Esophagus squamous epithelium (tissue), 5 donors: Measurements from ENCODE around the gene MINDY3. TPM values are rescaled to one million over a fixed set of nuclear protein-coding genes. Genes with fewer than 3 reads are reported as not detected.

Source experiments
- DNase-seq: peaks from one replicate; lab custom pipeline; 2025; lab: John Stamatoyannopoulos, UW
- H3K27ac ChIP-seq, 4 donors: fragments of 200-600 bp; sonication (generic); one replicate each; pipeline ENCODE4 v1.5.1; 2016 to 2019; ENCODE audit warnings: mild to moderate bottlenecking in 1 of 4
- H3K27me3 ChIP-seq, 4 donors: fragments of 200-600 bp; sonication (generic); 1 replicate in 3 of 4; 2 replicates in 1 of 4; pipeline versions ENCODE4 v1.5.1 to v1.6.0; 2017 to 2021; ENCODE audit warnings: antibody characterized with exemption in 1 of 4
- H3K36me3 ChIP-seq, 3 donors: fragments of 200-600 bp; sonication (generic); one replicate each; pipeline ENCODE4 v1.5.1; 2016 to 2019
- H3K4me1 ChIP-seq, 3 donors: fragments of 200-600 bp; sonication (generic); one replicate each; pipeline ENCODE4 v1.5.1; 2017 to 2019
- H3K4me3 ChIP-seq, 4 donors: fragments of 200-600 bp; sonication (generic); 1 replicate in 3 of 4; 2 replicates in 1 of 4; pipeline ENCODE4 v1.5.1; 2016 to 2019; ENCODE audit warnings: mild to moderate bottlenecking in 2 of 4, moderate library complexity in 1 of 4
- H3K9me3 ChIP-seq, 3 donors: fragments of 200-600 bp; sonication (generic); one replicate each; pipeline ENCODE4 v1.5.1; 2016 to 2019
- CTCF ChIP-seq, 6 experiments: fragments of 450-650 bp in 4 of 6; fragments of 200-600 bp in 2 of 6; sonication (generic) in 2 of 6; IDR thresholded peaks; one replicate each; pipeline ENCODE4 v1.5.1; 2016 to 2019; ENCODE audit warnings: antibody characterized with exemption in 6 of 6, mild to moderate bottlenecking in 4 of 6, moderate library complexity in 4 of 6
- POLR2A ChIP-seq, 4 donors: fragments of 450-650 bp; IDR thresholded peaks; one replicate each; pipeline ENCODE4 v1.6.1; 2017; ENCODE audit warnings: antibody characterized with exemption in 4 of 4, mild to moderate bottlenecking in 4 of 4, moderate library complexity in 3 of 4
- WGBS, 2 donors: methylation state at CpG; one replicate each; pipeline ENCODE4 v1.1.5; 2018; 5-methylcytosine and 5-hydroxymethylcytosine counted together
- intact Hi-C: fragments of 100-400 bp; cut with DNase I; formaldehyde crosslinking; loops from one replicate; pipeline ENCODE4 v1.15.0; 2022
- total RNA-seq, 4 donors: library from RNA; depleted of rRNA; stranded (reverse); fragments of >200 nt; gene quantifications; one replicate each; pipeline ENCODE4 v1.1.0, GENCODE V29; 2016
- donor health status: DM: yes; HTN: yes; CAD: no.

MINDY3 gene
- total RNA-seq, 4 donors from 2014 or later = 9.5 to 25.0 (median 17.5) TPM

GRCh38 chr10:15821046-15821683, 39.1 kb downstream of the MINDY3 start:
- Histone ChIP-seq H3K4me1 (peaks cover 0 to 3% (median 0%) of the 10 kb centered on the region in 3 donors), H3K27me3 (no peaks in the 10 kb centered on the region), H3K4me3 (no peak overlapping the region), H3K27ac (no peak overlapping the region), H3K9me3 (no peaks in the 10 kb centered on the region), H3K36me3 (peaks cover 0 to 61% (median 0%) of the 10 kb centered on the region in 3 donors)
- DNase-seq = no peak
- intact Hi-C loops = no loop called here
- no peak for TF ChIP-seq POLR2A (IDR thresholded peaks at IDR 0.05)
- TF ChIP-seq CTCF (IDR thresholded peaks at IDR 0.05) = no peak
- WGBS, 2 donors = 62 to 79% methylated on average over 3 of the region's 3 CpGs

GRCh38 chr10:15817409-15818046, 42.8 kb downstream of the MINDY3 start:
- peaks cover 0 to 3% (median 0%) of the 10 kb centered on the region in 3 donors for H3K4me1 ChIP-seq
- WGBS, 2 donors = 43 to 55% methylated on average over 3 of the region's 3 CpGs
- TF ChIP-seq CTCF (IDR thresholded peaks at IDR 0.05) (no peak), POLR2A (IDR thresholded peaks at IDR 0.05) (no peak)
- DNase-seq = no peak
- no peaks in the 10 kb centered on the region for H3K27me3 ChIP-seq
- H3K27ac ChIP-seq = no peak overlapping the region
- no peaks in the 10 kb centered on the region for H3K9me3 ChIP-seq
- peaks cover 0 to 52% (median 0%) of the 10 kb centered on the region in 3 donors for H3K36me3 ChIP-seq
- intact Hi-C loops = no loop called here
- H3K4me3 ChIP-seq = no peak overlapping the region

GRCh38 chr10:15815242-15815885, 44.9 kb downstream of the MINDY3 start:
- Histone ChIP-seq H3K36me3 (peaks cover 0 to 30% (median 0%) of the 10 kb centered on the region in 3 donors), H3K4me1 (peaks cover 0 to 3% (median 0%) of the 10 kb centered on the region in 3 donors), H3K27ac (no peak overlapping the region), H3K27me3 (no peaks in the 10 kb centered on the region), H3K4me3 (no peak overlapping the region), H3K9me3 (no peaks in the 10 kb centered on the region)
- 75 to 79% methylated on average over 6 of the region's 6 CpGs for WGBS, 2 donors
- DNase-seq = no peak
- intact Hi-C loops = no loop called here
- TF ChIP-seq POLR2A (IDR thresholded peaks at IDR 0.05) (no peak), CTCF (IDR thresholded peaks at IDR 0.05) (no peak)

GRCh38 chr10:15814565-15814964, 45.7 kb downstream of the MINDY3 start:
- Histone ChIP-seq H3K36me3 (peaks cover 0 to 22% (median 0%) of the 10 kb centered on the region in 3 donors), H3K27me3 (no peaks in the 10 kb centered on the region), H3K4me3 (no peak overlapping the region), H3K9me3 (no peaks in the 10 kb centered on the region), H3K27ac (no peak overlapping the region), H3K4me1 (peaks cover 0 to 3% (median 0%) of the 10 kb centered on the region in 3 donors)
- no peak for DNase-seq
- TF ChIP-seq POLR2A (IDR thresholded peaks at IDR 0.05) = no peak
- TF ChIP-seq CTCF (IDR thresholded peaks at IDR 0.05) = no peak
- intact Hi-C loops = no loop called here
- 89% methylated on average over 6 of the region's 6 CpGs for WGBS, 2 donors

GRCh38 chr10:15813415-15813814, 46.9 kb downstream of the MINDY3 start:
- Histone ChIP-seq H3K4me1 (peaks cover 0 to 3% (median 0%) of the 10 kb centered on the region in 3 donors), H3K27me3 (no peaks in the 10 kb centered on the region), H3K36me3 (peaks cover 0 to 15% (median 0%) of the 10 kb centered on the region in 3 donors), H3K27ac (no peak overlapping the region), H3K4me3 (no peak overlapping the region), H3K9me3 (no peaks in the 10 kb centered on the region)
- DNase-seq = no peak
- no peak for TF ChIP-seq POLR2A (IDR thresholded peaks at IDR 0.05)
- TF ChIP-seq CTCF (IDR thresholded peaks at IDR 0.05) = no peak
- intact Hi-C loops = no loop called here
- 85 to 94% methylated on average over 3 of the region's 3 CpGs for WGBS, 2 donors
